Measurements from ENCODE around the gene NUP160.
"Not testable (repeated sequence)": the region's sequence is repeated elsewhere in the genome, so short reads cannot be mapped to it uniquely, and the experiment has no call there.

NUP160 gene

GRCh38 chr11:47837292-47837691, 10.9 kb downstream of the NUP160 start:
- TF ChIP-seq CTCF (IDR thresholded peaks at IDR 0.05; ENCODE audit: insufficient read depth, low read length, poor library complexity, severe bottlenecking): no peak
- no peak for TF ChIP-seq EZH2phosphoT487 (conservative IDR thresholded peaks at IDR 0.05; ENCODE audit: low read length)
- Histone ChIP-seq H3K36me3 (ENCODE audit: low read length) (peaks cover 61% of the 10 kb centered on the region), H4K20me1 (ENCODE audit: low read depth, low read length) (no peaks in the 10 kb centered on the region), H3K9me3 (ENCODE audit: insufficient read depth, low read length) (no peaks in the 10 kb centered on the region), H3K4me3 (ENCODE audit: insufficient read depth, low read length, poor library complexity, severe bottlenecking) (no peak overlapping the region), H3K4me2 (ENCODE audit: low read depth, low read length, poor library complexity, severe bottlenecking) (no peak overlapping the region), H3K27ac (ENCODE audit: low read depth, low read length) (no peak overlapping the region), H2AFZ (ENCODE audit: low read depth, low read length, severe bottlenecking) (no peak overlapping the region), H3K27me3 (ENCODE audit: low read length) (no peaks in the 10 kb centered on the region), H3K9me2 (replicated peaks; ENCODE audit: insufficient read depth, low read length) (no peaks in the 10 kb centered on the region), H3F3A (ENCODE audit: insufficient read depth) (peaks cover 6% of the 10 kb centered on the region; the same call in 1 of the 2 replicates), H3K9ac (ENCODE audit: low read length) (no peak overlapping the region), H3K79me2 (ENCODE audit: insufficient read depth, low read length) (peaks cover 4% of the 10 kb centered on the region)

GRCh38 chr11:47830013-47830412, 18.1 kb downstream of the NUP160 start:
- H3K27ac ChIP-seq (ENCODE audit: low read depth, low read length); H3K4me3 ChIP-seq (ENCODE audit: insufficient read depth, low read length, poor library complexity, severe bottlenecking); H3K9me2 ChIP-seq (replicated peaks; ENCODE audit: insufficient read depth, low read length); H4K20me1 ChIP-seq (ENCODE audit: low read depth, low read length); H3F3A ChIP-seq (ENCODE audit: insufficient read depth); H2AFZ ChIP-seq (ENCODE audit: low read depth, low read length, severe bottlenecking); H3K4me2 ChIP-seq (ENCODE audit: low read depth, low read length, poor library complexity, severe bottlenecking); H3K9ac ChIP-seq (ENCODE audit: low read length); H3K9me3 ChIP-seq (ENCODE audit: insufficient read depth, low read length); H3K27me3 ChIP-seq (ENCODE audit: low read length): not testable (repeated sequence)
- Histone ChIP-seq H3K79me2 (ENCODE audit: insufficient read depth, low read length) (peaks cover 57% of the 10 kb centered on the region), H3K36me3 (ENCODE audit: low read length) (peaks cover 52% of the 10 kb centered on the region)

GRCh38 chr11:47828284-47828683, 19.9 kb downstream of the NUP160 start:
- H3K27ac ChIP-seq (ENCODE audit: low read depth, low read length): no peak overlapping the region
- H3F3A ChIP-seq (ENCODE audit: insufficient read depth): no peaks in the 10 kb centered on the region
- H3K4me2 ChIP-seq (ENCODE audit: low read depth, low read length, poor library complexity, severe bottlenecking): no peak overlapping the region
- TF ChIP-seq EZH2phosphoT487 (conservative IDR thresholded peaks at IDR 0.05; ENCODE audit: low read length) (no peak), CTCF (IDR thresholded peaks at IDR 0.05; ENCODE audit: insufficient read depth, low read length, poor library complexity, severe bottlenecking) (no peak)
- no peak overlapping the region for H3K4me3 ChIP-seq (ENCODE audit: insufficient read depth, low read length, poor library complexity, severe bottlenecking)
- no peaks in the 10 kb centered on the region for H3K27me3 ChIP-seq (ENCODE audit: low read length)
- H2AFZ ChIP-seq (ENCODE audit: low read depth, low read length, severe bottlenecking): no peak overlapping the region
- peaks cover 57% of the 10 kb centered on the region for H3K79me2 ChIP-seq (ENCODE audit: insufficient read depth, low read length)
- no peaks in the 10 kb centered on the region for H3K9me3 ChIP-seq (ENCODE audit: insufficient read depth, low read length)
- no peaks in the 10 kb centered on the region for H4K20me1 ChIP-seq (ENCODE audit: low read depth, low read length)
- no peaks in the 10 kb centered on the region for H3K9me2 ChIP-seq (replicated peaks; ENCODE audit: insufficient read depth, low read length)
- peaks cover 41% of the 10 kb centered on the region for H3K36me3 ChIP-seq (ENCODE audit: low read length)
- no peak overlapping the region for H3K9ac ChIP-seq (ENCODE audit: low read length)

GRCh38 chr11:47822664-47823063, 25.5 kb downstream of the NUP160 start:
- H3K4me3 ChIP-seq (ENCODE audit: insufficient read depth, low read length, poor library complexity, severe bottlenecking); H3K9ac ChIP-seq (ENCODE audit: low read length); H3K9me3 ChIP-seq (ENCODE audit: insufficient read depth, low read length); H3K4me2 ChIP-seq (ENCODE audit: low read depth, low read length, poor library complexity, severe bottlenecking); H3K9me2 ChIP-seq (replicated peaks; ENCODE audit: insufficient read depth, low read length); H4K20me1 ChIP-seq (ENCODE audit: low read depth, low read length); H3K27ac ChIP-seq (ENCODE audit: low read depth, low read length); H3K27me3 ChIP-seq (ENCODE audit: low read length); H3F3A ChIP-seq (ENCODE audit: insufficient read depth); H2AFZ ChIP-seq (ENCODE audit: low read depth, low read length, severe bottlenecking): not testable (repeated sequence)
- Histone ChIP-seq H3K36me3 (ENCODE audit: low read length) (peaks cover 33% of the 10 kb centered on the region), H3K79me2 (ENCODE audit: insufficient read depth, low read length) (peaks cover 21% of the 10 kb centered on the region)

Data from SU-DHL-6 (cell line).